Measurements from ENCODE around the gene SOAT1. TPM values are rescaled to one million over a fixed set of nuclear protein-coding genes. Genes with fewer than 3 reads are reported as not detected.

Gene SOAT1
- total and polyA plus RNA-seq, 2 of the 8 experiments (the other 6 are each of a cell fraction or from before 2014, with no cell fraction given): 2.7 to 4.7 TPM

DNA sequence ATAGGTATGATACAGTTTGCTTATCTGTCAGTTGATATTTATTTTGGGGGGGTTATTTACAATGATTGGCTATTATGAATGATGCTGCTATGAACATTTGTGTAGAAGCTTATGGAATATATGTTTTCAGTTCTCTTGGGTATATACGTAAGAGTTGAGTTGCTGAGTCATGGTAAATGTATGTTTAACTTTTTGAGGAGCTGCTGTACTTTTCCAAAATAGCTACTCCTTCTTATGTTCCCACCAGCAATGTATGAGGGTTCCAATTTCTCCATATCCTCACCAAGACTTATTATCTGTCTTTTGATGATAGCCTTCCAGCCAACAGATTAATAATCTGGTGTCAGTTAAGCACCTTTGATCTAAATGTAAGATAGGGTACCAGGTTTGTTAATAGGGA lies 11.9 kb downstream of the SOAT1 start:
- H3K9ac ChIP-seq (replicated peaks in 1 of 4; ENCODE audit: extremely low read depth in 1 of 4, low read depth in 3 of 4, low read length in 3 of 4): no peak overlapping the region
- H3K23ac ChIP-seq (ENCODE audit: insufficient read length): no peak overlapping the region
- FAIRE-seq (no peak), DNase-seq (ENCODE audit: low read depth in 1 of 2, low spot score in 2 of 2) (no peak)
- no peak overlapping the region for H3K4me3 ChIP-seq (ENCODE audit: extremely low read depth in 1 of 4, insufficient read depth in 2 of 4, low read depth in 3 of 4, low read length in 4 of 4)
- no peak overlapping the region for H2AFZ ChIP-seq (ENCODE audit: low read length)
- no peak overlapping the region for H3K14ac ChIP-seq (ENCODE audit: insufficient read length)
- H3K36me3 ChIP-seq (ENCODE audit: control insufficient read depth in 2 of 4, insufficient read depth in 4 of 4, low read length in 3 of 4): no peaks in the 10 kb centered on the region; a peak in 1 of 8 replicates
- no peaks in the 10 kb centered on the region; a peak in 1 of 7 replicates for H3K27me3 ChIP-seq (replicated peaks in 1 of 4; ENCODE audit: control insufficient read depth in 3 of 4, extremely low read depth in 1 of 4, insufficient read depth in 3 of 4, low read length in 3 of 4)
- H4K8ac ChIP-seq (ENCODE audit: extremely low read depth, insufficient read depth, low read length): no peak overlapping the region
- POLR2A ChIA-PET (ENCODE audit: partially characterized antibody): no interaction called here
- 86% methylated on average over 1 of the region's 1 CpG; no CpG with 5 or more reads in 1 of the 2 experiments for WGBS, 2 experiments (ENCODE audit: extremely low coverage in 1 of 2, insufficient coverage in 1 of 2, insufficient read length in 1 of 2, insufficient replicate concordance in 2 of 2, low coverage in 1 of 2, low lambda C conversion rate in 2 of 2, missing lambda C conversion rate in 1 of 2)
- no peak overlapping the region for H2BK12ac ChIP-seq (ENCODE audit: low read depth, low read length)
- no peak overlapping the region for H2AK5ac ChIP-seq (ENCODE audit: low read depth, low read length)
- no peak overlapping the region for H2BK5ac ChIP-seq (ENCODE audit: low read depth, low read length)
- H4K20me1 ChIP-seq (replicated peaks in 1 of 2; ENCODE audit: control insufficient read depth in 1 of 2, insufficient read depth in 2 of 2, low read length in 2 of 2): no peaks in the 10 kb centered on the region
- no peak overlapping the region for H2BK120ac ChIP-seq (replicated peaks; ENCODE audit: low read depth, low read length)
- no peaks in the 10 kb centered on the region for H3K9me3 ChIP-seq (ENCODE audit: insufficient read depth in 2 of 2, low read depth in 1 of 2, low read length in 1 of 2)
- no peak overlapping the region for H3K27ac ChIP-seq (ENCODE audit: low read depth, low read length)
- H2BK15ac ChIP-seq (ENCODE audit: low read length): no peak overlapping the region
- no peak overlapping the region for H4K5ac ChIP-seq (ENCODE audit: insufficient read length, low read depth, low read length)
- H2BK20ac ChIP-seq (ENCODE audit: low read length): no peak overlapping the region
- H3K23me2 ChIP-seq (ENCODE audit: low read depth, low read length): no peaks in the 10 kb centered on the region
- no peaks in the 10 kb centered on the region for H3K79me2 ChIP-seq (ENCODE audit: control insufficient read depth in 1 of 2, insufficient read depth in 2 of 2, low read length in 2 of 2)
- no peaks in the 10 kb centered on the region for H3K4me1 ChIP-seq (replicated peaks in 1 of 4; ENCODE audit: control insufficient read depth in 3 of 4, insufficient read depth in 4 of 4, low read length in 3 of 4)
- no peak overlapping the region for H4K91ac ChIP-seq (replicated peaks; ENCODE audit: insufficient read length, low read length)
- H3K56ac ChIP-seq (replicated peaks; ENCODE audit: insufficient read length, low read depth, low read length): no peak overlapping the region
- no peaks in the 10 kb centered on the region; the same call in 1 of the 2 replicates for H3K79me1 ChIP-seq (ENCODE audit: low read depth, low read length)
- H3K4me2 ChIP-seq (ENCODE audit: insufficient read depth in 1 of 2, low read depth in 2 of 2, low read length in 2 of 2): no peak overlapping the region
- CTCF ChIA-PET (ENCODE audit: partially characterized antibody): interaction anchor here (0.8 kb wide), 1 partner anchor 218 kb away, joined by 3 read pairs; no protein-coding TSS in a partner anchor
- no peak overlapping the region for H3K18ac ChIP-seq (ENCODE audit: extremely low read depth, low read length)
- no peak overlapping the region for H3K4ac ChIP-seq (replicated peaks; ENCODE audit: insufficient read length, low read depth, low read length)
- no peak for TF ChIP-seq ATF3 (IDR thresholded peaks at IDR 0.05; ENCODE audit: insufficient read depth, low read depth, low read length)
